ENCODE measurements around the gene D2HGDH. TPM values are rescaled to one million over a fixed set of nuclear protein-coding genes. Genes with fewer than 3 reads are reported as not detected.

The D2HGDH gene
- total and polyA plus RNA-seq, 3 donors from 2014 or later, result 15.6 to 37.7 (median 36.1) TPM

DNA sequence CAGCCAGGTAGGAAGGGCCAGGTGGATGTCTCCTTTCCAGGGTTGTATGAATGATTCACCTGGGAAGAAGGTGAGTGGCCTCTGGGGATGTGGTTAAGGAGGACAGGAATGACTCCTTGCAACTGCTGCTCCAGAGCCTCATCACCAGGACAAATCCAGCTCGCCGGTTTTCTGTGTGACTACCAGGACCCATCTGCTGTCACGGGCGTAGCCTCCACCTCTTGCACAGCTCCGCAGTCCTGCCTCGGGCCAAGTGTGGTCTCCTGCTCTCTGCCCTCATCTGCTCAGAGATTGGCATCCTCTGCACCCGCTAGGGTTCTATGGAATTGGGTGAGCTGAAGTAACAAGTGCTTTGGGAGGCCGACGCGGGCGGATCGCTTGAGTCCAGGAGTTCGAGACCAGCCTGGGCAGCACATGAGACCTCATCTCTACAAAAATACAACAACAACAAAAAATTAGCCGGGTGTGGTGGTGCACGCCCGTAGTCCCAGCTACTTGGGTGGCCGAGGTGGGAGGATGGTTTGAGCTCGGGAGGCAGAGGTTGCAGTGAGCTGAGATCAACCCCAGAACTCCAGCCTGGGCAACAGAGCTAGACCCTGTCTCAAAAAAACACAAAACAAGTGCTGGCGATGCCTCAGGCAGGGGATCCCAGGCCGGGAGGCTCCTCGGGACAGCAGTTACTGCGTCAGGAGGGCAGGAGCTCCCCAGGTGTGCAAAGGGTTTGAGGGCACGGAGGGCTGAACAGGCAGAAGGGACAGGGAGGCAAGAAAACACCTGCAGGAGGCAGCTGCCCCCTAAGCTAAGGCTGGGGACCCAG, 831 bp upstream of the D2HGDH start:
- Histone ChIP-seq H3K9me3 (no peaks in the 10 kb centered on the region), H3K4me3 (peak overlapping the region; percentile 84 to 89), H3K27me3 (no peaks in the 10 kb centered on the region), H3K4me1 (peaks cover 10% of the 10 kb centered on the region), H3K36me3 (ENCODE audit: low read depth, missing control alignments) (no peaks in the 10 kb centered on the region), H3K27ac (peak overlapping the region; percentile 37 to 91)
- WGBS, 2 donors, result 66 to 80% methylated on average over 21 to 23 of the region's 23 CpGs
- DNase-seq, result no peak
- intact Hi-C loops (cut with DNase I; ENCODE audit: low total_unique reads), result no loop called here
- TF ChIP-seq CTCF (IDR thresholded peaks at IDR 0.05) (no peak), POLR2A (IDR thresholded peaks at IDR 0.05) (no peak)

- TF ChIP-seq POLR2A (IDR thresholded peaks at IDR 0.05) (no peak), CTCF (IDR thresholded peaks at IDR 0.05) (no peak)
- Histone ChIP-seq H3K4me1 (peaks cover 10% of the 10 kb centered on the region), H3K4me3 (peak overlapping the region; percentile 84 to 89), H3K9me3 (no peaks in the 10 kb centered on the region), H3K27ac (peak overlapping the region; percentile 37 to 91), H3K36me3 (ENCODE audit: low read depth, missing control alignments) (no peaks in the 10 kb centered on the region), H3K27me3 (no peaks in the 10 kb centered on the region)
- 2% methylated on average over 22 of the region's 25 CpGs; no CpG with 5 or more reads in 1 of the 2 donors for WGBS, 2 donors
- intact Hi-C loops (cut with DNase I; ENCODE audit: low total_unique reads), result no loop called here
- no peak for DNase-seq
Measured at GRCh38 chr2:241734208-241734466, 293 bp upstream of the D2HGDH start.

DNA sequence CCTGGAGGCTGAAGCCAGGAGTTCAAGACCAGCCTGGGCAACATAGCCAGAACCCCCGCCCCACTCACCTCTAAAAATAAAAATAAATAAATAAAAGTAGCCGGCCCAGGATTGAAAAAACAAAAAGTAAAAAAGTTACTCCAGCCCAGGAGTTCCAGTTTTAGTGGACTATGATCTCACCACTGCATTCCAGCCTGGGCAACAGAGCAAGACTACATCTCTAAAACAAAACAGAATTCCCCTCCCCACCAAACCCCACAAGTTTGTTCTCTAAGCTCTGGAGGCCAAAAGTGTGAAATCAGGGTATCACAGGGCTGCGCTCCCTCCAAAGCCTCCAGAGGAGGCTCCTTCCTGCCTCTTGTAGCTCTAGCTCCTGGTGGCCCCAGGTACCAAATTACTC, 1.7 kb downstream of the D2HGDH start:
- Histone ChIP-seq H3K4me1 (peaks cover 10% of the 10 kb centered on the region), H3K4me3 (peak overlapping the region in 1 of 2 donors; percentile 89), H3K27me3 (no peaks in the 10 kb centered on the region), H3K36me3 (ENCODE audit: low read depth, missing control alignments) (no peaks in the 10 kb centered on the region), H3K27ac (no peak overlapping the region), H3K9me3 (no peaks in the 10 kb centered on the region)
- no peak for TF ChIP-seq POLR2A (IDR thresholded peaks at IDR 0.05)
- no peak for TF ChIP-seq CTCF (IDR thresholded peaks at IDR 0.05)
- DNase-seq, result no peak
- intact Hi-C loops (cut with DNase I; ENCODE audit: low total_unique reads), result no loop called here
- WGBS, 2 donors, result 63 to 67% methylated on average over 3 of the region's 3 CpGs

- Histone ChIP-seq H3K27ac (no peak overlapping the region), H3K9me3 (no peaks in the 10 kb centered on the region), H3K27me3 (no peaks in the 10 kb centered on the region), H3K4me3 (no peak overlapping the region), H3K4me1 (peaks cover 10% of the 10 kb centered on the region), H3K36me3 (ENCODE audit: low read depth, missing control alignments) (no peaks in the 10 kb centered on the region)
- no peak for TF ChIP-seq CTCF (IDR thresholded peaks at IDR 0.05)
- no peak for TF ChIP-seq POLR2A (IDR thresholded peaks at IDR 0.05)
- WGBS, 2 donors, result 87 to 89% methylated on average over 6 to 14 of the region's 17 CpGs
- intact Hi-C loops (cut with DNase I; ENCODE audit: low total_unique reads), result no loop called here
- no peak for DNase-seq
Measured at GRCh38 chr2:241738040-241738686, 3.7 kb downstream of the D2HGDH start.

Measured in testis (tissue), 3 donors.